ENCODE measurements around the gene AGBL4. TPM values are rescaled to one million over a fixed set of nuclear protein-coding genes. Genes with fewer than 3 reads are reported as not detected.

Gene AGBL4
- total RNA-seq, 1 experiment from 2014 or later, result not detected

- DNase-seq (ENCODE audit: low read depth, low spot score), result no peak
- no TSS peak for BruUV-seq (replicated peaks)
- H3K4me3 ChIP-seq (replicated peaks in 1 of 2; ENCODE audit: low read depth in 1 of 2, low read length in 2 of 2), result no peak overlapping the region
- intact Hi-C loops (cut with micrococcal nuclease), result no loop called here
- ChIA-PET RAD21 (ENCODE audit: low non-redundant PET in 1 of 2, low total read pairs in 2 of 2, uncharacterized antibody in 2 of 2, unreplicated experiment in 2 of 2) (no interaction called here), CTCF (no interaction called here), POLR2A (no interaction called here)
- H3K79me2 ChIP-seq (ENCODE audit: insufficient read depth, low read length), result no peaks in the 10 kb centered on the region
- no peak overlapping the region for H3K9ac ChIP-seq (ENCODE audit: low read length)
- H3K27me3 ChIP-seq (ENCODE audit: insufficient read depth, low read length), result no peaks in the 10 kb centered on the region
- no peaks in the 10 kb centered on the region for H3K9me3 ChIP-seq (ENCODE audit: control insufficient read depth in 1 of 2, insufficient read depth in 1 of 2, low read depth in 1 of 2, low read length in 2 of 2)
- H3K4me2 ChIP-seq (ENCODE audit: low read length), result no peak overlapping the region
- TF ChIP-seq FOSL1 (IDR thresholded peaks at IDR 0.05; ENCODE audit: low read depth) (no peak), YY1 (IDR thresholded peaks at IDR 0.05; ENCODE audit: extremely low read depth, insufficient replicate concordance, low read depth, low read length) (no peak), JUND (IDR thresholded peaks at IDR 0.05) (no peak), ELF1 (IDR thresholded peaks at IDR 0.05; ENCODE audit: borderline replicate concordance, low read depth) (no peak)
- H3K9me2 ChIP-seq (ENCODE audit: insufficient read depth), result no peaks in the 10 kb centered on the region
- H3K36me3 ChIP-seq (ENCODE audit: control insufficient read depth in 1 of 2, insufficient read depth in 2 of 2, low read length in 2 of 2), result no peaks in the 10 kb centered on the region
- no peak overlapping the region for H3K27ac ChIP-seq (ENCODE audit: low read depth, low read length)
- no peaks in the 10 kb centered on the region for H4K20me1 ChIP-seq (ENCODE audit: insufficient read depth)
- no peaks in the 10 kb centered on the region for H3K4me1 ChIP-seq (ENCODE audit: control insufficient read depth in 1 of 2, insufficient read depth in 2 of 2, low read length in 2 of 2)
- no peak overlapping the region for H2AFZ ChIP-seq (ENCODE audit: low read depth, low read length, poor library complexity, severe bottlenecking)
- ATAC-seq, result no peak
These were observed 1063.4 kb downstream of the AGBL4 start for GRCh38 chr1:48960320-48960719.

- H3K4me1 ChIP-seq (ENCODE audit: control insufficient read depth in 1 of 2, insufficient read depth in 2 of 2, low read length in 2 of 2), result no peaks in the 10 kb centered on the region
- intact Hi-C loops (cut with micrococcal nuclease), result no loop called here
- no peaks in the 10 kb centered on the region for H3K9me3 ChIP-seq (ENCODE audit: control insufficient read depth in 1 of 2, insufficient read depth in 1 of 2, low read depth in 1 of 2, low read length in 2 of 2)
- no peaks in the 10 kb centered on the region for H4K20me1 ChIP-seq (ENCODE audit: insufficient read depth)
- H3K4me2 ChIP-seq (ENCODE audit: low read length), result no peak overlapping the region
- no peaks in the 10 kb centered on the region for H3K79me2 ChIP-seq (ENCODE audit: insufficient read depth, low read length)
- no peak overlapping the region for H3K27ac ChIP-seq (ENCODE audit: low read depth, low read length)
- H3K9ac ChIP-seq (ENCODE audit: low read length), result no peak overlapping the region
- ATAC-seq (no peak), DNase-seq (ENCODE audit: low read depth, low spot score) (no peak)
- H3K4me3 ChIP-seq (replicated peaks in 1 of 2; ENCODE audit: low read depth in 1 of 2, low read length in 2 of 2), result no peak overlapping the region
- ChIA-PET CTCF (no interaction called here), POLR2A (no interaction called here), RAD21 (ENCODE audit: low non-redundant PET in 1 of 2, low total read pairs in 2 of 2, uncharacterized antibody in 2 of 2, unreplicated experiment in 2 of 2) (no interaction called here)
- H3K9me2 ChIP-seq (ENCODE audit: insufficient read depth), result no peaks in the 10 kb centered on the region
- H3K27me3 ChIP-seq (ENCODE audit: insufficient read depth, low read length), result no peaks in the 10 kb centered on the region
- no peaks in the 10 kb centered on the region for H3K36me3 ChIP-seq (ENCODE audit: control insufficient read depth in 1 of 2, insufficient read depth in 2 of 2, low read length in 2 of 2)
- no TSS peak for BruUV-seq (replicated peaks)
- no peak overlapping the region for H2AFZ ChIP-seq (ENCODE audit: low read depth, low read length, poor library complexity, severe bottlenecking)
- TF ChIP-seq ZFX (IDR thresholded peaks at IDR 0.05), result no peak
- no peak for TF ChIP-seq SRF (IDR thresholded peaks at IDR 0.05; ENCODE audit: low read depth)
- no peak for TF ChIP-seq YY1 (IDR thresholded peaks at IDR 0.05; ENCODE audit: extremely low read depth, insufficient replicate concordance, low read depth, low read length)
- TF ChIP-seq SIN3A (IDR thresholded peaks at IDR 0.05; ENCODE audit: low read depth), result no peak
- TF ChIP-seq FOSL1 (IDR thresholded peaks at IDR 0.05; ENCODE audit: low read depth), result no peak
- TF ChIP-seq EZH2 (IDR thresholded peaks at IDR 0.05), result no peak
- no peak for TF ChIP-seq ATF3 (IDR thresholded peaks at IDR 0.05)
- TF ChIP-seq ZBTB33 (IDR thresholded peaks at IDR 0.05; ENCODE audit: extremely low read depth, insufficient replicate concordance, low read length), result no peak
- no peak for TF ChIP-seq SP1 (IDR thresholded peaks at IDR 0.05; ENCODE audit: low read depth)
- TF ChIP-seq CBX3 (IDR thresholded peaks at IDR 0.05; ENCODE audit: low read depth), result no peak
- no peak for TF ChIP-seq ELF1 (IDR thresholded peaks at IDR 0.05; ENCODE audit: borderline replicate concordance, low read depth)
- no peak for TF ChIP-seq RAD21 (IDR thresholded peaks at IDR 0.05; ENCODE audit: low read depth)
- TF ChIP-seq TCF7L2 (IDR thresholded peaks at IDR 0.05; ENCODE audit: borderline replicate concordance, extremely low read depth, insufficient read depth, insufficient read length), result no peak
- TF ChIP-seq JUND (IDR thresholded peaks at IDR 0.05), result no peak
- TF ChIP-seq CTCF (IDR thresholded peaks at IDR 0.05 in 2 of 3, conservative IDR thresholded peaks at IDR 0.05 in 1 of 3; ENCODE audit: borderline replicate concordance in 1 of 3, insufficient read depth in 1 of 3, low read depth in 2 of 3, low read length in 2 of 3), result no peak
- TF ChIP-seq ZNF274 (IDR thresholded peaks at IDR 0.05; ENCODE audit: low read depth, low read length), result no peak
- TF ChIP-seq EGR1 (IDR thresholded peaks at IDR 0.05; ENCODE audit: low read depth), result no peak
These were observed 1068.0 kb downstream of the AGBL4 start for GRCh38 chr1:48955774-48956173.

Measured in HCT116 (cell line).